ENCODE data around the gene ST8SIA2. TPM values are rescaled to one million over a fixed set of nuclear protein-coding genes. Genes with fewer than 3 reads are reported as not detected.

The ST8SIA2 gene
- total RNA-seq, 4 donors from 2014 or later = 0.27 to 0.79 TPM; not detected in 2

DNA sequence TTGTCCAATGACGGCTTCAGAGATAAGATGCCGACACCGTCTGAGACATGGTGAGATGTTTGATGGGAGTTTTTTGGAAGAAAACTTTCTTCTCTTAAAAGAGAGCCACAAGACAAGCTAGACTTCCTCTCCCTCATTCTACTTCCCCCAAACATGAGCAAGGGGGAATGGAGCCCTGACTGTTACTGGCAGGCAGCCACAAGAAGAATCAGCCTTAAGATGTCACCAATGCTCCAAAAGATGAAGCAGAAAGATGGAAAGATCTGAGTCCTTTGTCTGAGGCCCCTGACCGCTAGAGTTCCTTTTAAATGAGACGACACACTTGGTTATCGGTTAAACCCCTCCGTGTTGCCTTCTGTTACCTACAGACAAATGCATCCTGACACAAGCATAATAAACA is 108.7 kb downstream of the ST8SIA2 start:
- DNase-seq = no peak
- TF ChIP-seq, protein P1, sequence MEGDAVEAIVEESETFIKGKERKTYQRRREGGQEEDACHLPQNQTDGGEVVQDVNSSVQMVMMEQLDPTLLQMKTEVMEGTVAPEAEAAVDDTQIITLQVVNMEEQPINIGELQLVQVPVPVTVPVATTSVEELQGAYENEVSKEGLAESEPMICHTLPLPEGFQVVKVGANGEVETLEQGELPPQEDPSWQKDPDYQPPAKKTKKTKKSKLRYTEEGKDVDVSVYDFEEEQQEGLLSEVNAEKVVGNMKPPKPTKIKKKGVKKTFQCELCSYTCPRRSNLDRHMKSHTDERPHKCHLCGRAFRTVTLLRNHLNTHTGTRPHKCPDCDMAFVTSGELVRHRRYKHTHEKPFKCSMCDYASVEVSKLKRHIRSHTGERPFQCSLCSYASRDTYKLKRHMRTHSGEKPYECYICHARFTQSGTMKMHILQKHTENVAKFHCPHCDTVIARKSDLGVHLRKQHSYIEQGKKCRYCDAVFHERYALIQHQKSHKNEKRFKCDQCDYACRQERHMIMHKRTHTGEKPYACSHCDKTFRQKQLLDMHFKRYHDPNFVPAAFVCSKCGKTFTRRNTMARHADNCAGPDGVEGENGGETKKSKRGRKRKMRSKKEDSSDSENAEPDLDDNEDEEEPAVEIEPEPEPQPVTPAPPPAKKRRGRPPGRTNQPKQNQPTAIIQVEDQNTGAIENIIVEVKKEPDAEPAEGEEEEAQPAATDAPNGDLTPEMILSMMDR (IDR thresholded peaks at IDR 0.05) = no peak
- TF ChIP-seq POLR2AphosphoS5 (IDR thresholded peaks at IDR 0.05) = no peak
- TF ChIP-seq EP300 (IDR thresholded peaks at IDR 0.05; ENCODE audit: low read depth) = no peak
- TF ChIP-seq POLR2A (IDR thresholded peaks at IDR 0.05) = no peak
- Histone ChIP-seq H3K27ac (no peak overlapping the region), H3K4me1 (no peaks in the 10 kb centered on the region), H3K4me3 (no peak overlapping the region), H3K27me3 (peaks cover 14% of the 10 kb centered on the region), H3K36me3 (no peaks in the 10 kb centered on the region), H3K9me3 (no peaks in the 10 kb centered on the region)
- 77 to 90% methylated on average over 4 to 7 of the region's 7 CpGs for WGBS, 2 donors (ENCODE audit: low coverage in 1 of 2)
- intact Hi-C loops (cut with DNase I; ENCODE audit: low total_unique reads) = no loop called here
- in situ Hi-C loops (cut with MboI; ENCODE audit: low pct_ligation_motif_present in 1 of 4, low pct_unique_long_range_greater_than_20kb in 1 of 4, low sequenced_read_pairs in 3 of 4) = loop anchor here in 1 of 4 donors (25.0 kb wide), 1 partner anchor 210 kb away; no protein-coding TSS in a partner anchor

- Histone ChIP-seq H3K4me3 (no peak overlapping the region), H3K4me1 (no peaks in the 10 kb centered on the region), H3K27ac (no peak overlapping the region), H3K9me3 (no peaks in the 10 kb centered on the region), H3K36me3 (no peaks in the 10 kb centered on the region), H3K27me3 (peaks cover 12% of the 10 kb centered on the region)
- TF ChIP-seq, protein P1 (IDR thresholded peaks at IDR 0.05) = no peak
- TF ChIP-seq POLR2A (IDR thresholded peaks at IDR 0.05) (no peak), EP300 (IDR thresholded peaks at IDR 0.05; ENCODE audit: low read depth) (no peak), POLR2AphosphoS5 (IDR thresholded peaks at IDR 0.05) (no peak)
- 36 to 58% methylated on average over 3 to 5 of the region's 5 CpGs for WGBS, 2 donors (ENCODE audit: low coverage in 1 of 2)
- no peak for DNase-seq
- in situ Hi-C loops (cut with MboI; ENCODE audit: low pct_ligation_motif_present in 1 of 4, low pct_unique_long_range_greater_than_20kb in 1 of 4, low sequenced_read_pairs in 3 of 4) = loop anchor here in 1 of 4 donors (25.0 kb wide), 1 partner anchor 209 kb away; no protein-coding TSS in a partner anchor
- intact Hi-C loops (cut with DNase I; ENCODE audit: low total_unique reads) = no loop called here
Measured at GRCh38 chr15:92502930-92503857, 109.5 kb downstream of the ST8SIA2 start.

GRCh38 chr15:92503889-92504288 is 110.2 kb downstream of the ST8SIA2 start:
- H3K27me3 ChIP-seq = peaks cover 11% of the 10 kb centered on the region
- intact Hi-C loops (cut with DNase I; ENCODE audit: low total_unique reads) = no loop called here
- no peaks in the 10 kb centered on the region for H3K36me3 ChIP-seq
- no peaks in the 10 kb centered on the region for H3K4me1 ChIP-seq
- H3K9me3 ChIP-seq = no peaks in the 10 kb centered on the region
- H3K4me3 ChIP-seq = no peak overlapping the region
- 27 to 45% methylated on average over 2 to 4 of the region's 4 CpGs for WGBS, 2 donors (ENCODE audit: low coverage in 1 of 2)
- no peak for TF ChIP-seq EP300 (IDR thresholded peaks at IDR 0.05; ENCODE audit: low read depth)
- no peak for TF ChIP-seq POLR2AphosphoS5 (IDR thresholded peaks at IDR 0.05)
- no peak for TF ChIP-seq POLR2A (IDR thresholded peaks at IDR 0.05)
- TF ChIP-seq, protein P1 (IDR thresholded peaks at IDR 0.05) = no peak
- in situ Hi-C loops (cut with MboI; ENCODE audit: low pct_ligation_motif_present in 1 of 4, low pct_unique_long_range_greater_than_20kb in 1 of 4, low sequenced_read_pairs in 3 of 4) = loop anchor here in 1 of 4 donors (25.0 kb wide), 1 partner anchor 208 kb away; no protein-coding TSS in a partner anchor
- no peak for DNase-seq
- H3K27ac ChIP-seq = no peak overlapping the region

DNA sequence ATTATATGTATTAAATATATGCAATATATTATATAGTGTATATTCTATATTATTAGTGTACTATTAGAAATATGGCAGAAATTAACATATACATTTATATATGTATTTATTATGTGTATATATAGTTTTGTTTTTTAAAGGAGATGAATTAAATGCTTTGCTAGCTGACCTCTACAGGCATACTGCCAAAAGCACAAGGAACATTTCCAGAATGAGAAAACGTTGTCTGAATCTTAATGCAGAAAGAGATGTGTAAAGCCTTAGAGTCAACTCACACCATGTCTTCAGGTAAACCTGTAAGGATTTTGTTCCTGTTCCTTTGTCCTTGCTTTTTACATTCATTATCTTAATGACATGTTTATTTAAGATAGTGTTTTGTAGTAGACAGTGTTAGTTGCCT is 111.9 kb downstream of the ST8SIA2 start:
- Histone ChIP-seq H3K36me3 (no peaks in the 10 kb centered on the region), H3K4me3 (no peak overlapping the region), H3K9me3 (no peaks in the 10 kb centered on the region), H3K27ac (no peak overlapping the region), H3K27me3 (no peaks in the 10 kb centered on the region), H3K4me1 (no peaks in the 10 kb centered on the region)
- intact Hi-C loops (cut with DNase I; ENCODE audit: low total_unique reads) = no loop called here
- 10 to 26% methylated on average over 1 of the region's 1 CpG for WGBS, 2 donors (ENCODE audit: low coverage in 1 of 2)
- in situ Hi-C loops (cut with MboI; ENCODE audit: low pct_ligation_motif_present in 1 of 4, low pct_unique_long_range_greater_than_20kb in 1 of 4, low sequenced_read_pairs in 3 of 4) = loop anchor here in 1 of 4 donors (25.0 kb wide), 1 partner anchor 207 kb away; no protein-coding TSS in a partner anchor
- no peak for DNase-seq
- TF ChIP-seq, protein P1 (IDR thresholded peaks at IDR 0.05) = no peak
- TF ChIP-seq EP300 (IDR thresholded peaks at IDR 0.05; ENCODE audit: low read depth) (no peak), POLR2A (IDR thresholded peaks at IDR 0.05) (no peak), POLR2AphosphoS5 (IDR thresholded peaks at IDR 0.05) (no peak)

All from transverse colon (tissue), 4 donors.